Measurements from ENCODE around the gene GCNT2.

- no peak for TF ChIP-seq POLR2AphosphoS5 (IDR thresholded peaks at IDR 0.05; ENCODE audit: low read depth, low read length)
- TF ChIP-seq TAF1 (IDR thresholded peaks at IDR 0.05; ENCODE audit: borderline replicate concordance, insufficient read depth, low read length), result no peak
- TF ChIP-seq SIN3A (IDR thresholded peaks at IDR 0.05; ENCODE audit: borderline replicate concordance, insufficient read depth, low read length), result no peak
- no peak for TF ChIP-seq REST (IDR thresholded peaks at IDR 0.05; ENCODE audit: insufficient read depth in 1 of 2, low read depth in 2 of 2, low read length in 2 of 2)
- no peak for TF ChIP-seq FOXP2 (optimal IDR thresholded peaks at IDR 0.05; ENCODE audit: borderline replicate concordance, extremely low read depth, extremely low read length, insufficient read depth)
Measured at GRCh38 chr6:10678456-10678855, 157.3 kb downstream of the GCNT2 start.
